Measurements from ENCODE around the gene ELP4.

- no peak for TF ChIP-seq CTCF (IDR thresholded peaks at IDR 0.05; ENCODE audit: insufficient read depth, low read length, poor library complexity, severe bottlenecking)
- TF ChIP-seq EZH2phosphoT487 (conservative IDR thresholded peaks at IDR 0.05; ENCODE audit: low read length) = no peak
Measured at GRCh38 chr11:31499576-31500178, 9.9 kb upstream of the ELP4 start.

All from SU-DHL-6 (cell line).